HL-60 (cell line): ENCODE data around the gene AHSG.

Experiments
- DNase-seq, 2 experiments: peaks; one replicate each; pipeline ENCODE4 v3.0.0-alpha.2; 2010 to 2020; ENCODE audit warnings: low read depth in 1 of 2, low spot score in 1 of 2
- H3K27ac ChIP-seq: fragments of 250-450 bp; sonication (Bioruptor Pico); replicated peaks from 2 replicates; pipeline ENCODE4 v1.5.1; 2020; ENCODE audit warnings: mild to moderate bottlenecking, moderate library complexity
- H3K27me3 ChIP-seq: fragments of 250-450 bp; sonication (Bioruptor Pico); 2 replicates; pipeline ENCODE4 v1.5.1; 2021; ENCODE audit warnings: mild to moderate bottlenecking, moderate library complexity; ENCODE audit not compliant: insufficient read depth, poor library complexity, severe bottlenecking
- H3K4me3 ChIP-seq: replicated peaks from 2 replicates; pipeline ENCODE4 v1.5.1; 2011; ENCODE audit warnings: mild to moderate bottlenecking, control low read depth, low read length; ENCODE audit not compliant: insufficient read depth
- CTCF ChIP-seq: IDR thresholded peaks from one replicate; pipeline ENCODE4 v1.5.1; 2011; ENCODE audit warnings: low read length, control low read depth, inconsistent platforms; ENCODE audit not compliant: insufficient read depth
- GABPA ChIP-seq: IDR thresholded peaks from 2 replicates; pipeline ENCODE4 v1.6.1; 2012; ENCODE audit warnings: low read depth
- POLR2AphosphoS5 ChIP-seq: IDR thresholded peaks from 2 replicates; pipeline ENCODE4 v1.6.1; 2012; ENCODE audit warnings: low read depth
- REST ChIP-seq: IDR thresholded peaks from 2 replicates; pipeline ENCODE4 v1.6.1; 2012; ENCODE audit warnings: low read depth; ENCODE audit not compliant: insufficient replicate concordance
- SPI1 ChIP-seq: IDR thresholded peaks from 2 replicates; pipeline ENCODE4 v1.6.1; 2012; ENCODE audit warnings: low read depth, mild to moderate bottlenecking, borderline replicate concordance

The AHSG gene

DNA sequence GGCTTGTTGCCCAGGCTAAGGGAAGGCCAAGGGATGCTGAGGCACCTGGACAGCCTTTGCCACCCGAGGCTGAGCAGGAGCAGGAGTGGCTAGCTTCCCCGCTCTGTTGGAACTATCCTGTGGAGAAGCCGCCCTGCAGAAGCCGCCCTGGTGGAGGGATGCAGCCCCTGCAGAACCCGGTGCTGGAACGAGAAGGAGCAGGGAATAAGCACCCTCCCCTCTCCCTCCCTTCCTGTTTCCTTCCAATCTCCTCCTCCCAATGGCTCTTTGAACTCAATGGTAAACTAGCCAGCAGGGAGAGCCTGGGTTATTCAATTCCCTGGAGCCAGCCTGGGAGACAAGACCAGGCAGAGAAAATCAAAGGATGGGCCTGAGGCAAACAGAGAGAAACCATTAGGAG, 41.1 kb downstream of the AHSG start:
- TF ChIP-seq REST (no peak), CTCF (no peak), GABPA (no peak), SPI1 (no peak), POLR2AphosphoS5 (no peak)
- no peak for DNase-seq
- Histone ChIP-seq H3K27ac (no peak overlapping the region), H3K27me3 (no peaks in the 10 kb centered on the region), H3K4me3 (no peak overlapping the region)

DNA sequence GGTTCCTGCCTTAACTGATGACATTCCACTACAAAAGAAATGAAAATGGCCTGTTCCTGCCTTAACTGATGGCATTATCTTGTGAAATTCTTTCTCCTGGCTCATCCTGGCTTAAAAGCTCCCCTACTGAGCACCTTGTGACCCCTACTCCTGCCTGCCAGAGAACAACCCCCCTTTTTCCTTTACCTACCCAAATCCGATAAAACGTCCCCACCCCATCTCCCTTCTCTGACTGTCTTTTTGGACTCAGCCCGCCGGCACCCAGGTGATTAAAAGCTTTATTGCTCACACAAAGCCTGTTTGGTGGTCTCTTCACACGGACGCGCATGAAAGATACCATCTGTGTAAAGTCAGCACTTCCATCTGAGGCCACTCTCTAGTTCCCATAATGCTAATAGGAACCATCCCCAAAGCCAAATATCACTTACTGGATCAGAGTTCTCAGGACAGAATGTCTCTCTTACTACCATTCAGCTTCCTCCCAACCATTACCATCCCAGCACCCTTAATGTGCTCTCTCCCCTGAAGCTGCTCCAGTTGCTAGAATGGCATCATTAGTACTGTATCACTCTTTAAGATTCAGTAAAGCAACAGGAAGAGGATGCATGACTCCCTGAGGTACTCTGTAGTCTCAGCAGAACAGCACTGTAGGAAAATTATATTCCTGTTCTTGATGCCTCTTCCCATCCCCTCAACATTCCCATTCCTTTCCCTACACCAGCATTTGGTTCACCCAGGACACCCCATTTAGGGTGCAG, 50.7 kb downstream of the AHSG start:
- H3K4me3 ChIP-seq, result no peak overlapping the region
- H3K27ac ChIP-seq, result no peak overlapping the region
- DNase-seq, result no peak
- TF ChIP-seq POLR2AphosphoS5 (no peak), REST (no peak), CTCF (no peak), SPI1 (no peak), GABPA (no peak)
- H3K27me3 ChIP-seq, result no peaks in the 10 kb centered on the region

- TF ChIP-seq SPI1 (no peak), GABPA (no peak), CTCF (no peak)
- H3K27me3 ChIP-seq, result no peaks in the 10 kb centered on the region
- no peak overlapping the region for H3K4me3 ChIP-seq
- H3K27ac ChIP-seq, result no peak overlapping the region
- no peak for DNase-seq
Measured at GRCh38 chr3:186664119-186664495, 51.2 kb downstream of the AHSG start.

DNA sequence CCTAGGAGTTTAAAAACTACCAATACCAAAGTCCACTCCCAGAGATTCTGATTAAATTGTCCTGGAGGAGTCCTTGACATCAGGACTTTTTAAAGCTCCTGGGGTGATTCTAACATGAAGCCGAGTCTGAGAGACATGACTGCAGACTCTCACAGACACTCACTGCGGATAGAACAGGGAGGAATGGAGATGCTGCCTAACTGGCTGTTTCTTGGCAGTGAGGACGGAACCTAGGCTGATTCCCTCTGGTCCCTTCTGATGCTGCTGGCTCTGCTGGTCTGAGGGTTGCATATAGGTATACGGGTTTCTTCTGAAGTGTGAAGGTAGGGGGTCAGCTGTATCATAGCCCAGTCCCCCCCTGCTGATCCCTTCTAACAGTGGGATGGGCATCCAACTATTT, 51.6 kb downstream of the AHSG start:
- Histone ChIP-seq H3K27ac (no peak overlapping the region), H3K4me3 (no peak overlapping the region), H3K27me3 (no peaks in the 10 kb centered on the region)
- no peak for TF ChIP-seq SPI1
- TF ChIP-seq POLR2AphosphoS5, result no peak
- TF ChIP-seq GABPA, result no peak
- no peak for TF ChIP-seq CTCF
- TF ChIP-seq REST, result no peak
- DNase-seq, result no peak
